Pancreas (tissue), 10 donors: ENCODE data around the gene TMX2. TPM values are rescaled to one million over a fixed set of nuclear protein-coding genes. Genes with fewer than 3 reads are reported as not detected.

ENCODE experiments used
- ATAC-seq, 4 donors: fragments of 200-7000 bp; cut with Tn5 transposase; one replicate each; pipeline versions ENCODE4 v1.8.0 to v1.9.1; 2020; ENCODE audit warnings: mild to moderate bottlenecking in 4 of 4, moderate library complexity in 4 of 4
- DNase-seq, 6 donors: peaks; one replicate each; pipeline ENCODE4 v3.0.0-alpha.2; 2020
- FAIRE-seq: peaks from 2 replicates; lab custom pipeline; 2012; peaks lifted over from hg19 to GRCh38; lab: Jason Lieb, UNC
- H3K27ac ChIP-seq, 4 donors: fragments of 200-600 bp; sonication (generic); 1 replicate in 3 of 4; 2 replicates in 1 of 4; pipeline versions ENCODE4 v1.5.0 to v1.8.0; 2020
- H3K27me3 ChIP-seq, 4 donors: fragments of 200-600 bp; one replicate each; pipeline ENCODE4 v1.8.0; 2021
- H3K36me3 ChIP-seq, 3 donors: fragments of 200-600 bp; sonication (generic) in 1 of 3; one replicate each; pipeline versions ENCODE4 v1.5.0 to v1.8.0; 2020 to 2021
- H3K4me1 ChIP-seq, 3 donors: fragments of 200-600 bp; one replicate each; pipeline ENCODE4 v1.8.0; 2021
- H3K4me3 ChIP-seq, 4 donors: fragments of 200-600 bp; sonication (generic) in 2 of 4; one replicate each; pipeline versions ENCODE4 v1.5.0 to v1.8.0; 2020 to 2021
- H3K9me3 ChIP-seq, 4 donors: fragments of 200-600 bp; one replicate each; pipeline ENCODE4 v1.8.0; 2021
- WGBS, 2 donors: extraction: QIAGEN DNeasy Blood & Tissue Kit; methylation state at CpG; one replicate each; pipeline ENCODE4 v1.1.7; 2013; 5-methylcytosine and 5-hydroxymethylcytosine counted together
- intact Hi-C, 3 donors: fragments of 100-400 bp; cut with DNase I; formaldehyde crosslinking; loops; one replicate each; pipeline versions ENCODE4 v1.11.1 to v1.14.2; 2022
- polyA plus RNA-seq, 2 donors: library from polyadenylated mRNA; stranded (reverse); fragments of 200-250 nt; gene quantifications; one replicate each; pipeline ENCODE4 v1.2.3, GENCODE V29; 2013
- total RNA-seq, 6 donors: library from RNA; stranded (reverse); fragmentation: NEBNext Ultra II Directional in 4 of 6; extraction: Animal tissue kit (Norgen Biotek cat#: 25700) in 4 of 6; gene quantifications; one replicate each; pipeline versions ENCODE4 v1.2.1 to v1.2.4, GENCODE V29; 2021 to 2023
- TF ChIP-seq, protein P1 (sequence below), 4 donors: fragments of 200-600 bp; sonication (generic) in 3 of 4; IDR thresholded peaks; one replicate each; pipeline versions ENCODE4 v1.5.0 to v1.8.0; 2021; ENCODE audit warnings: antibody characterized with exemption in 4 of 4
- donor health status: healthy with polysubstance abuse.
- donor health status: DM: no; HTN: no; CAD: no; lungs with moderate emphysema.
- donor health status: DM: no; HTN: no; CAD: no.
- donor health status: control.
- donor health status: control.
- donor health status: Bipolar disorder and iron deficiency.
- donor health status: DM: yes; HTN: yes; CAD: no.
- donor health status: DM: no; HTN: no; CAD: no.
- donor health status: DM: no; HTN: no; CAD: no.
- donor health status: DM: yes; HTN: yes; CAD: no.

Gene TMX2
- total and polyA plus RNA-seq, 8 donors, result 19.8 to 46.4 (median 34.1) TPM

DNA sequence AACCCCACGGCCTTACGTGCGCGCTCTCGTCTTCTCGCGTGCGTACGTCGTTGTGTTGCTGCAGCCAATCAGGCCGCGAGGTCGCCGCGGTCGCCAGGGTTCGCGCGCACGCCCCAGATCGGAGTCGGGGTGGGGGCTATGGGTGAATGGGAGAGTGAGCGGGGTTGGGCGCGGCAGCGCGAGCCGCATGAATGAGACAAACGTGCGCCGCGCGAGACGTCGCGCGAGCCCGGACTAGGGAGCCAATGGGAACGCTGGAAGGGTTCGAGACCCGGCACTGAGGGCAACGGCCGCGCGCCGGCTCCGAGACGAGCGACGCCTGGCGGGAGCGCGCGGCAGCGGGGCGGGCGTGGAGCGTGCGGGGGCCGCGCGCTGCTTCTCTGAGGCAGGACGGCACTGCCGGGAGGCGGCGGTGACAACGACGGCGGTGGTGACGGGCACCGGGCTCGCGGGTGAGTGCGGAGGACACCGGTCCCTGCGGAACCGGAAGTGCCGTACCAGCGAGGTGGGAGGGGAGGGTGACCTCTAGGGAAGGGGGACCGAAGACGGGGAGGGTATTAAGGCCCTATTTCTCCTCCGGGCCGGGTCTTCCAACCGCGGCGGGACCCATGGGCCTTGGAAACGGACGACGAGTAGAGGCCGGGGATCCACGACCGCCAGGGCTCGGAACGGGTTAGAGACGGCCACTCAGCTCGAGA, 44.5 kb upstream of the TMX2 start, which contains the start of gene ZDHHC5:
Gene ZDHHC5 (plus strand): TSS at position 379 of the 698 bp plus-strand sequence. CDS start 4,977 bp downstream, outside the sequence.
- TF ChIP-seq, protein P1, sequence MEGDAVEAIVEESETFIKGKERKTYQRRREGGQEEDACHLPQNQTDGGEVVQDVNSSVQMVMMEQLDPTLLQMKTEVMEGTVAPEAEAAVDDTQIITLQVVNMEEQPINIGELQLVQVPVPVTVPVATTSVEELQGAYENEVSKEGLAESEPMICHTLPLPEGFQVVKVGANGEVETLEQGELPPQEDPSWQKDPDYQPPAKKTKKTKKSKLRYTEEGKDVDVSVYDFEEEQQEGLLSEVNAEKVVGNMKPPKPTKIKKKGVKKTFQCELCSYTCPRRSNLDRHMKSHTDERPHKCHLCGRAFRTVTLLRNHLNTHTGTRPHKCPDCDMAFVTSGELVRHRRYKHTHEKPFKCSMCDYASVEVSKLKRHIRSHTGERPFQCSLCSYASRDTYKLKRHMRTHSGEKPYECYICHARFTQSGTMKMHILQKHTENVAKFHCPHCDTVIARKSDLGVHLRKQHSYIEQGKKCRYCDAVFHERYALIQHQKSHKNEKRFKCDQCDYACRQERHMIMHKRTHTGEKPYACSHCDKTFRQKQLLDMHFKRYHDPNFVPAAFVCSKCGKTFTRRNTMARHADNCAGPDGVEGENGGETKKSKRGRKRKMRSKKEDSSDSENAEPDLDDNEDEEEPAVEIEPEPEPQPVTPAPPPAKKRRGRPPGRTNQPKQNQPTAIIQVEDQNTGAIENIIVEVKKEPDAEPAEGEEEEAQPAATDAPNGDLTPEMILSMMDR (IDR thresholded peaks at IDR 0.05), result peak; percentile 22 to 57 (median 28)
- Histone ChIP-seq H3K27me3 (no peaks in the 10 kb centered on the region), H3K9me3 (no peaks in the 10 kb centered on the region), H3K4me1 (peaks cover 6 to 15% (median 8%) of the 10 kb centered on the region in 3 donors), H3K27ac (peak within 1 kb of the TSS; percentile 98 to 100 (median 99)), H3K4me3 (peak within 1 kb of the TSS; percentile 94 to 99 (median 98)), H3K36me3 (no peaks in the 10 kb centered on the region)
- WGBS, 2 donors, result 0 to 1% methylated on average over 64 to 96 of the region's 96 CpGs
- intact Hi-C loops, result no loop called here
- FAIRE-seq (peak; percentile 61), ATAC-seq (peak; percentile 89 to 95 (median 90)), DNase-seq (peak; percentile 97 to 99 (median 98))

DNA sequence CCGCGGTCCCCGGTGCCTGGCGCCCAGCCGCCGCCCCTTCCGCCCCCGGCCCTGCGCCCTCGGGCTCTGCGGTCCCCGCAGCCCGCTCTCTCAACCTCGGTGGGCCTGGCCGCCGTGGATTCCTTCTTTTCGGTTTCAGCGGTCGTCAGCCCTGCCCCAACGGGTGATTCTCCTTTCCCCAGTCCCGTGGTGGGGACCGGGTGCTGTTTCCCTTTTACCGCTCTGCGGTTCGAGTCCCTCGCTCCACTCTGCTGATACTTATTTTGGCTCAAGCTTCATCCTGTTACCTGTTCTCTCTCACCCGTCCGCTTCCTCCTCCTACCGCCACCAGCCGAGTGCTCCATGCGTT, 44.0 kb upstream of the TMX2 start:
- Histone ChIP-seq H3K4me3 (peak overlapping the region; percentile 94 to 99 (median 98)), H3K27me3 (no peaks in the 10 kb centered on the region), H3K9me3 (no peaks in the 10 kb centered on the region), H3K4me1 (peaks cover 6 to 15% (median 8%) of the 10 kb centered on the region in 3 donors), H3K36me3 (no peaks in the 10 kb centered on the region), H3K27ac (peak overlapping the region; percentile 98 to 100 (median 99))
- TF ChIP-seq, protein P1 (IDR thresholded peaks at IDR 0.05), result no peak
- intact Hi-C loops, result no loop called here
- FAIRE-seq (no peak), ATAC-seq (peak; percentile 3 to 14 (median 7)), DNase-seq (peak in 1 of 6 donors; percentile 33)
- 0 to 1% methylated on average over 21 to 31 of the region's 31 CpGs for WGBS, 2 donors

DNA sequence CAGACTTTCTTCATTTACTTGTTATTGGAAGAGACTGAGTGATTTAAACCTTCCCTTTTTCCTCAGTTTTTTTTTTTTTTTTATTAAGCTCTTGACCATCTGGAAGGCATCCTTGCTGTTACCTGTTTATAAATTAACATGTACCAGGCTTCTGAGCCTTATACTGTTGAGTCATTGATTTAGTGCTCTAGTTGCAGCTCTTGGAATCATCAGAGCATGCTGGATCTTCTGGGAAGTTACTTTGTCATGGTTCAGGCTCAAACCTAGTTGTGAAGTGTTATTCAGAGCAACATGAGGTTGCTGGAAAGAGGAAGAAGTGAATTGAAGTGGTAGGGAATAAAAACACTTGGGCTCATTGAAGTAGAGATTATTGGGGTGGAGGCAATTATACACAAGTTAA, 38.1 kb upstream of the TMX2 start:
- H3K36me3 ChIP-seq, result no peaks in the 10 kb centered on the region
- no peaks in the 10 kb centered on the region for H3K27me3 ChIP-seq
- DNase-seq, result no peak
- no peak for FAIRE-seq
- peaks cover 8 to 27% (median 11%) of the 10 kb centered on the region in 3 donors for H3K4me1 ChIP-seq
- intact Hi-C loops, result no loop called here
- H3K4me3 ChIP-seq, result no peak overlapping the region
- no peak for ATAC-seq
- no peaks in the 10 kb centered on the region for H3K9me3 ChIP-seq
- no peak overlapping the region for H3K27ac ChIP-seq
- TF ChIP-seq, protein P1 (IDR thresholded peaks at IDR 0.05), result no peak

DNA sequence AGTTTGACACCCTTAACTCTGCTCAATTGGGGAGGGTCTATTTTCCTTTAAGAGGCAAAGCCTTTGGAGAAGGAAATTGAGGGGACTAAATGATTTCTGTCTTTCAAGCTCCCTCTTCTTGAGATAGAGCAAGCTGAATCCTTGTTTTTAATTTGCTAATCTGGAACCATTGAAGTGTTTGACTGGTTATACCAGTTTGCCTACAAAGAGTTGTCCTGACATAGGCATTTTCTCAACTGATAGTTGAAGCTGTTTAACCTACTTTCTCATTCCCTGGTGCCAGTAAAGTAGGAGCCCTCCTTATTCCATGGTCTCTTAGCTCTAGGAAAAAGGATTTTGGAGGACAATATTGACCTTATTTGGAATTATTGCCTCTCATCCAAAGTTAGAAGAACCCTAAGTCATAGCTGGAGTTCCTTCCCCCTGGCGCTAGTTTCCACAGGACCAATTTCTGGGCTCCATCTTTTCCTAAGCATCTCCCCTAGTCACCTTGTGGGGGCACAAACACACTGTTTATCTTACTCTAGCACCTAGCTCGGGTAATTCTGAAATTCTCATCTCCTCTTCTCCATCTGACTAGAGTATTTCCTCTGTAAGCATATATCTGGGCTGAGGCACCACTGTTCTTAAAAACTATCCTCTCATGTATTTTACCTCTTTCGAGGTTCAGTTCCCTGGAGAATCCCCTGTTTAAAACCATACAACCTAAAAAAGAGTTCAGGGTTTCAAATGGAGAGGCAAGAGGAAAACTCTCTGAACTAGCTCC, 37.0 kb upstream of the TMX2 start:
- DNase-seq (no peak), FAIRE-seq (no peak), ATAC-seq (peak in 3 of 4 donors; percentile 41 to 56 (median 42))
- H3K36me3 ChIP-seq, result no peaks in the 10 kb centered on the region
- no peaks in the 10 kb centered on the region for H3K27me3 ChIP-seq
- no peak overlapping the region for H3K4me3 ChIP-seq
- no peak overlapping the region for H3K27ac ChIP-seq
- intact Hi-C loops, result no loop called here
- TF ChIP-seq, protein P1 (IDR thresholded peaks at IDR 0.05), result no peak
- H3K4me1 ChIP-seq, result peaks cover 4 to 32% (median 10%) of the 10 kb centered on the region in 3 donors
- no peaks in the 10 kb centered on the region for H3K9me3 ChIP-seq
- 78 to 85% methylated on average over 3 of the region's 3 CpGs for WGBS, 2 donors
